Lower leg skin (tissue), 3 donors: ENCODE measurements around the gene PRR30.

Source experiments
- CTCF ChIP-seq, 3 donors: fragments of 450-650 bp; IDR thresholded peaks; one replicate each; pipeline ENCODE4 v1.5.1; 2016; ENCODE audit warnings: antibody characterized with exemption in 3 of 3, mild to moderate bottlenecking in 3 of 3, moderate library complexity in 2 of 3
- POLR2A ChIP-seq, 2 donors: fragments of 450-650 bp; IDR thresholded peaks; one replicate each; pipeline ENCODE4 v1.6.1; 2016 to 2017; ENCODE audit warnings: antibody characterized with exemption in 2 of 2, mild to moderate bottlenecking in 1 of 2, moderate library complexity in 1 of 2

- no peak for TF ChIP-seq CTCF (IDR thresholded peaks at IDR 0.05)
- no peak for TF ChIP-seq POLR2A (IDR thresholded peaks at IDR 0.05)
Observed at GRCh38 chr2:27162151-27163121, 23.2 kb upstream of the PRR30 start.
